ENCODE results near the gene EHD4. TPM values are rescaled to one million over a fixed set of nuclear protein-coding genes. Genes with fewer than 3 reads are reported as not detected.

Gene EHD4
- polyA plus RNA-seq, 1 donor = 39.6 TPM

DNA sequence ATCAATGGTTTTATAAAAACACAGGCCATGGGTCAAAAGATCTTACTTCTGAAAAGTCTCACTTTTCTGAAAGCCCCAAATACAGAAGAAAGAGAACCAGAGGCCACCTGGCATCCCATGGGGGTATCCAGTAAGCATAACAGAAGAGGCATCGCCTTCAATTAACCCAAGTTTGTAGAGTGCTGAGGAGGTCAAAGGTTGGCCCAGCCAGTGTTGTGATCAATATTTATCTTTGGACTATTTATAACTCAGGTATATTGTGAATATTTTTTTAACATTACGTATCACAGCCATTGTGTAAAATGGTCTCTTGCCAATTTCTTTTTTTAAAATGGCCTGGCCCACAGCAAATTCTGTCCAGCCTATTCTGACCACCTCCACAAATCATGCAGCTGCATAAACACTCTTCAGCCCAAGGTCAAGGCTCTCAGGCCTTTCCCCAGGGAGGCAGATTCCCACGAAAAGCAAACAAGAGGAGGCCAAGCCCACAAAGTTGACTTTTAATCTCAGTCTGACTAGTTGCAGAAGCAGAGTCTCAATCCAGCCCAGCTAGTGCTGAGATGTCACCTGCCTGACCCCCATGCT lies 52.3 kb downstream of the EHD4 start:
- DNase-seq (ENCODE audit: low read depth) = no peak

DNA sequence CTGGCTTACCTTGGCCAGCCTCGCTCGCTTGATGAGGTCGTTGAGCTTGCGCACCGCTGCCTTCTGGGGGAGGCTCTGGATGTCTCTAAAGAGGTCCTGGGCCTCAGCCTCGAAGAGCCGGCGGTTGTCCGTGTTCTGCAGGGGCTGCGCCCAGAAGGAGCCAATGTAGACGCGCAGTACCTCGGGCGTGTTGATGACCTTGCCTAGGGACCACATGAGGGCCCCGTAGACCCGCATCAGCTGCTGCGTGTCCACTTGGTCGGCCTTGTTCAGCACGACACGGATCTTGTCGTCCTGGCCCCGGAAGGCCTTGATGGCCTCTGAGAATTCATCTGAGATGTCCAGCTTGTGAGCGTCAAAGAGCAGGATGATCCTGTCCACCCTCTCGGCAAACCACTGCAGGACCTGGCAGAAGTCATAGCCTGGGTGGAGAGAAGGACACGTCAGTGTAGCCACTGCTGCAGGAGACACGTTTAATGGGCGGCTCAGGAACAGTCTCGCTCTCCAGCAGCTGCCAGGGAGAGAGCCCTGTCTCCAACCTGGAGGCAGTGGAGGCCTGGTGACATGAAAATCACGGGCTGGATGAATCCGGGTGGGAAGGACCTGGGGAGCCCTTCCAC lies 53.0 kb downstream of the EHD4 start:
- no peak for DNase-seq (ENCODE audit: low read depth)

DNA sequence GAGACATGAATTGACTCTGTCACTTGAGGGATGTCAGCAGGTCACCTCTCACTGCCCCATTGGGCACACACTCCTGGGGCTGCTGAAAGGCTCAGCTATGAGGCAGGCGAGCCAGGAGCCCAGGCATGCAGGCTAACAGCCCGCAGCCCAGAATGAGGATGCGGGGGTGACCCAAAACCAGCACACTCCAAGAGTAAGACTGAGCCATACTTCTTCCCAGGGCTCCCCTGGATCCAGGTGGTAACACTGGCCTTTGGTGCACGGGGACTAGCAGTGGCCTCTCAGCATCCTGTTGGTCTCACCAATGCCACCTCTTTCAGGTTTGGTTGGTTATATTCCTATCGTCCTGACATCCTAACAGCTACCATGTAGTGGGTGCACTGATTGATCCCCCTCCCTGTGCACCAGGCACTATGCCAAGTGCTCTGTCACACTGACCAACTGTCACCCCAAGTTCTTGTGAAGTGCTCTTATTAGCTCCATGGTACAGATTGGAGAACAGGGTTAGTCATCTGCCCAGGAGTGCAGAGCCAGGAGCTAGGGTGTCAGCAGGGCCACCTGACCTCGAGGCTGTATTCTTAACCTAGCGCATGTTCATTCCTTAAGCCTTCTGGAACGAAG lies 53.7 kb downstream of the EHD4 start:
- DNase-seq (ENCODE audit: low read depth) = no peak

DNA sequence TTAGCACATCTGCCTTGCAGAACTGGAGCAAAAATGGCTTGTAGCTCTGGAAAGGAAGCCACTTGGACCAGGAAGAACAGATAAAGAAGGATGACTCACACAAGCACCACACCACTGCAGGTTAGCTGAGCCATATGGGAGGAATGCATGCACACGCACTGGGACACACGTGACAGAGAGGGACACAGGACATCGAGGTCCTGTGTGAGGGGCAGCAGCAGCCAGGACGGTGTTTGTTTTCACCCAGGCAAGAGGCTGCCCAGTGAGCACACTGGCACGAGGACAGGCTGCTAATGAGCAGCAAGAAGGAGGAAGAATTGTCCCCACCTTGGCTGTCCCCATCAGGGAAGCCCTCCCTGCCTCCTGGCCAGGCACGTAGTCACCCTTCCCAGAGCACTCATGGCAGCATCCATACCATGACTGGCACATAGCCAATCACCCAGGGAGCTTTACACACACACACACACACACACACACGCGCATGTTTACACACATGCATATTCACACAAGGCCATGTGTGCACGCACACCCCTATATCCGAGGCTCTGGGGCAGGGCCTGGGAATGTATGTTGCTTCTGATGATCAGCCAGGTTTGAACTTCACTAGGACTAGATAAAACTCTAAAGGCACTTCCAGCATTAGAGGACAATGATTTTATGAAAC lies 54.5 kb downstream of the EHD4 start:
- DNase-seq (ENCODE audit: low read depth) = no peak

DNA sequence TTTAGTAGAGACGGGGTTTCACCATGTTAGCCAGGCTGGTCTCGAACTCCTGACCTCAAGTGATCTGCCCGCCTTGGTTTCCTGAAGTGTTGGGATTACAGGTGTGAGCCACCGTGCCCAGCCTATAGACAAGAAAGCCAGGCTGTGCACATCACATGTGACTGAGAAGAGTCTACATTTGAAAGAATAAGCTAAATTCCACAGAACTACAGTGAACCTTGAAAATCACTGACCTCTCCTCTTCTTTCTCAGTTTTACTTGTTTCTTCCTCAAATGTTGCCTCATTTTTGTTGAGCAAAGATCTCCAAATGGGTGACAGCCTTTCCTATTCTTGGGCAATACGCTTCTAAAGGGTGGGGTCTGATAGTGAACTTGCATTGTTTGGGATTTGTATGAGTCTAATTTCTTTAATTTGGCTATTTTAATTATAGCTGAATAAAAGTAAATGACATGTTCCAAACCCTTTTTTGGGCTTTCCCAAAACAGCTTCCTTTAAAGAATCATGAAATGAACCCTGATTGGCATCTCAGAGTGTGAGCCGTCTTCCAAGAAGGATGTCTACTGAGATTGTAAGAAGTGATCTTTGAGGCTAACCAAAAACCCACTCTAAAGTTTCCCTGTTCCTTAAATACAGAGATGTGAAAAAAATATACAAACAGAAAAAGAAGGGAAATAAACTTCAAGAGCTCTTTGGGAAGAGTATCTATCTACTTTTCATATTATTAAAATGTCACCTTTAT lies 56.9 kb downstream of the EHD4 start:
- no peak for DNase-seq (ENCODE audit: low read depth)

DNA sequence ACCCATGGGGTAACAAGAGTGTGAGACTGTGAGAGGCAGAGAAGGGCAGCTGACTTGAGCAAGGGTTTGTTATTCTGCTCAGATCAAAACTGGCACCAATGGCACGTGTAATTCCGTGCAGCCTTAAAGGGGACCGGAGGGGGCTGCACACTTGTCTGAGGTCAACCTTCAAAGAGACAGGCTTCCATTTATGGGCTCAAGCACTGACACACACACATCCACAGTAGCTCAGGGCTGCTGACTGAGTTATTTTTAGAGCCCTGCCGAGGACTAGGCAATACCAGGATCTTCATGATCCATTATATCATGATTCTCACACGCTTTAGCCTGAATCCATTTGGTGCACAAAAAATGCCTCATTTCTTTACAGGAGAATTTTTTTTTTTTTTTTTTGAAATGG lies 57.9 kb downstream of the EHD4 start:
- no peak for DNase-seq (ENCODE audit: low read depth)

DNA sequence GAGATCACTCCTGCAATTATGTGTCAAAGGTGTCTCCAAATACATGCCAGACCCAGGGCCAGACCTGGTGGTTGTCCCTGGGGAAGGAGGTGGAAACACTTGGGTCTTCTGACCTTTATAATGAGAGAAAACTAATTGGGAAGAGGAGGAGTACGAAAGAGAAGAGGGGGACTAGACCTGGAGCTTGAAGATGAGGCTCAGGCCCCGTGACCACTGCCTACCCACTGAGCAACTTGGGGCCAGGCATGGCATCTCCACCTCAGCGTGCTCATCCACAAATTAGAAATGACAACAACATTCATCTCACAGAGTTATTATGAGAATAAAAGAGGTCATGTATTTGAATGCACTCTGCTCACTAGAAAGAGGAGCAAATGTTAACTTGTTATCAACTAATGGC lies 59.1 kb downstream of the EHD4 start:
- no peak for DNase-seq (ENCODE audit: low read depth)

DNA sequence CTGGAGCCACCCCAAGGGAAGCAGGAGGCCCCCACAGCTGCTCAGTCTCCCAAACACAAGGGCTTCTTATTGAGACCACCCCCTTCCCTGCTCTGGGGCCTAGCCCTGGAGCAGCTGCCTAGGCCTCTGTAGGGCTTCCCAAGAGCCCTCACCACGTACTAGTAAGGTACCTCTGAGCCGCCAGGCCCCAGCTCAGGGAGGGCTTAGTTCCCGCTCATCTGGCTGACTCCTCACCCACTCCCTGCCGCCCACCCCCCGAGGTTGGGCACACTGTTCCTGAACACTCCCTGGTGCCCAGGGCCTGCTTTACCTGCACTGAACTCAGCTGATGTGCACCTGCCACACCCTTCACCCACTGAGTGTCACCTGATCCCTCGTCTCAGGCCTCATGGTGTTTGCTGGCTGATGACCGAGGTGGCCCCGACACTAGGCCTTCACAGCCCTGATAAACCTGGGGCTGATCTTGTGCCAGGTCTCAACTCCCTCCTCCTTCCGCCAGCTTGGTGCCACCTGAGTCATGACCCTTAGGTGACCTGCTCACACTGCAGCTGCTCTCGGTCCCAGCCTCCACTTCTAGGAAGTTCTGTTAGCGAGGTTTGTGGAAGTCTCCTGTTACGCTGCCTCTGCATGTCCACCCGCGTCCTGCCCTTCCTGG lies 60.5 kb downstream of the EHD4 start:
- no peak for DNase-seq (ENCODE audit: low read depth)

DNA sequence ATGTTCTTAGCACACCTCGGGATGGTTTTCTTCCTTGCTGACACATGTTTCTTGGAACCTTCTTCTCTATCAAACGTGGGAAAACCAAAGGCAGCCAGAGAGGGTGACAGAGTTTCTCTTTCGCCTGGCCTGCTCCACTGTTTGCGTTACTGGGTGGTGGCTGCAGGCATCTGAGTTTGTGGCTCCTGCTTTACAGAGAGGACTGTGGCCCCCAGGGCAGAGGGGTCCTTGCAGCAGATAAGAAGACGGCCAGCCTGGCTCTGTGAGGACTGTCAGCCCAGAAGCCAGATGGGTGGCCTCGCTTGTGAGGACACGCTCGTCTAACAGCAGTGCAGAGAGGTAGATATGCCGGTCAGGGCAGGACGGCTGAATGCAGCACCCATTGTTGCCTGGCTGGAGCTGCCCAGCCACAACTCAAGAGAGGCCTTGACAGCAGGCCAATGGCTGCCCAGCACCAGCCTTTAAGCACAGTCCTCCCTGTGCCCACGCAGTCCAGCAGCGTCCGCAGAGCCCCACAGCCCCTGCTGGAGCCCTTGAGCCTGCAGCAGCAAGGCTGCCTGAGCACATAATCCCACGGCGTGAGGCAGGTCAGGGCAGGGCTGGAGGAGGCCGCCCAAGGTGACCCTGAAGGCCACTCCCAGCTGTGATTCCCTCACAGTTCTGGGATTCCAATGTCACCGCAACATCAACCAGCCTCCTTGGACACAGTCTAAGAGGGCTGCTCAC lies 63.5 kb downstream of the EHD4 start:
- no peak for DNase-seq (ENCODE audit: low read depth)

DNA sequence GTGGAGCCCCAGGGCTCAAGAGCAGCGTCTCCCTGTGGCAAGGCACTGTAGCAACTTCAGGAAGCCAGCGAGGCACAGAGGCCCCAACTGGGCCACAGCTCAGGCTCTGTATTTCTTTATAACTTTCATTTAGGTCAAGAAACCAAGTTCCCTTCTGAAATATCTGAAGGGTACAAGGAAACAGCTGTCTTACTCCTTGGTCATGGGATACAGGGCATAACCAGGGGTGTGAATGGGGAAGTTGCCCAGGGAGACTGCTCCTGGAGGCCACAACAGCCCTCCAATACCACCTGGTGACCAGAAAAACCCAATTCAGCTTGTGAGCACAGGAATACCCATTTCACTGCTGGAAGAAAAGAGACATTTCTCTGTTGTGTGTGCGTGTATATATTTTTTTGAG lies 65.2 kb downstream of the EHD4 start:
- no peak for DNase-seq (ENCODE audit: low read depth)

DNA sequence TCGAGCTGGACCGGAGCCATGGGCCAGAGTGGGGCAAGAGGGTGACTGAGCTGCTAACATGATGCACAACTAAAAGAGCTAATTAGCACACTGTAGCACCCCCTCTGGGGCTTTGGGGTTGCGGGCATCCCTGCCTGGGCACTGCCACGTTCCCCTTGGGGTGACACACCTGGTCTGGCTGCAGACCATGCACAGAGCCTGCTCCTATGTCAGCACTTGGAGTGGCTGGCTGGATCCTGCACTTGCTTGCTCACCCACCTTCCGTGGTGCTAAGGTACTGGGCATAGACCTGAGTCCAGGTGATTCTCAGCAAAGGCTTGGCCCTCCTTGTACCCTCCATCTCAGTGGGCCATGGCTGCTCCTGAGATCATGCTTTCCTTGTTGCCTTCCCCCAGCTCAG lies 65.7 kb downstream of the EHD4 start:
- DNase-seq (ENCODE audit: low read depth) = no peak

DNA sequence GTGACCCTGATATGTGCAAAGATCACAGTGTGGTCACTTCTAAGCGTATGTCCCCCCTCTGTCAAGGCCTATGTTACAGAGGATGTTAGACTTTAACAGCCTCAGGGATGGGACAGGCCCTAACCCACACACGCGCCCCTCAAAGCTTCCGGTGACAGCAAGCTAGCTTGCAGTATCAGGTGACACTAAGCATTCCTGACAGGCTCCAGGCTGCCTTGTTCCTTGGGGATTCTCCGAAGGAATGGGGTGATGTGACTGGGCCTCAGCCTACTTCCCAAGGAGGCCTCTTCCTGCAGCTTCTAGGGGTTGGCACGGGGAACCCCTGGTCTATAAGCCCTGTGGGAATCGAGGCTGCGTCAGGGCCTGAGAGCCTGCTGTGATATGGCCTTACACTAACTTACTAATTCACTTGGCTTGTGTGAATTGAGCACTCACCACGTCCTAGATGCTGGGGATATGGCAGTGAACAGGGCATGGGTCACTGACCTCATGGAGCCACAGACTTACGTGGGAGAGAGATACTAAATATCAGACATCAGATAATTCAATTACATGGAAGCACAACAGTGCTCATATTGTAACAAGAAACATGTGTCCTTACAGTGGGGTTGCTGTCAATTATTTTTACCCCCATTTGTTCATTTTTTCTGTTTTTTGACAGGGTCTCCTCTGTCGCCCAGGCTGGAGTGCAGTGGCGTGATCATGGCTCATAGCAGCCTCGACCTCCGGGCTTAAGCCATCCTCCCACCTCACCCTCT lies 67.1 kb downstream of the EHD4 start:
- DNase-seq (ENCODE audit: low read depth) = no peak

DNA sequence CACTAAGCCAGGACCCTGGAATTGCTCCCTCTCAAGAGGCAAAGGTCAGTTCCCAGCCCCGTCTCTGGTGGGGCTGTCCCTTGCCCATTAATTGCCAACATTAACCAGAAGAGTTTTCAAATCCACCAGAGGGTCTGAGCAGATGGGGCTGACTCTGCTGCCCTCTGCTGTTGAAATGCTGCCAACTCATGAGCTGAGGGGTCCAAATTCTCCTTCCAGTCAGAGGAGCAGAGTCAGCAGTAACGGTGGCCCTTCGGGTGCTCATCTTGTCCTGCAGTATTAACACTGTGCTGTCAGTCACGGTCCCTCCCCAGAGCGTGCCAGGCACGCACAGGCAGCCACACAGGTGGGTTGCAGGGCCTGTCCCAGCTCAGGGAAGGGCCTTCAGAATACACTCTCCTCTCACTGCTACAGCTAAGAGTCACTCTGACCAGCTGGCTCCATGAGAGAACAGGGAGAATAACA lies 67.8 kb downstream of the EHD4 start:
- peak; percentile 46 for DNase-seq (ENCODE audit: low read depth)

DNA sequence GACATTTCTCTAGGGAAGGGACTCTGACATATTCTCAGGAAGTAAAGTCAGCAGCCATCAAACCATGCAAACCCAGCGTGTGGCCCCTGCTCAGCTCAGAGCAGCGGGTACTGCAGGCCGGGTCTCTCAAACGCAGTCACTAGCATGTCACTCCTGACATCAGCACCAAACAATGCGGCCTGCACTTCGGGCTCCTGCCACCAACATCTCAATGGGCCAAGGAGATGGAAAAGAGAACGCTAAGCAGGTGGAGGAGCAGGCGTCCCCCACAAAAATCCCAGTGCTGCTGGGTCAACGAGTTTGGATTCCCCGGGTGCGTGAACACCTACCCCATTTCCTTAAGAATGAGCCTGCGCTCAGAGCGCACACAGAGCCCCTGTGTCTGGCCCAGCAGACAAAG lies 68.6 kb downstream of the EHD4 start:
- DNase-seq (ENCODE audit: low read depth) = no peak

DNA sequence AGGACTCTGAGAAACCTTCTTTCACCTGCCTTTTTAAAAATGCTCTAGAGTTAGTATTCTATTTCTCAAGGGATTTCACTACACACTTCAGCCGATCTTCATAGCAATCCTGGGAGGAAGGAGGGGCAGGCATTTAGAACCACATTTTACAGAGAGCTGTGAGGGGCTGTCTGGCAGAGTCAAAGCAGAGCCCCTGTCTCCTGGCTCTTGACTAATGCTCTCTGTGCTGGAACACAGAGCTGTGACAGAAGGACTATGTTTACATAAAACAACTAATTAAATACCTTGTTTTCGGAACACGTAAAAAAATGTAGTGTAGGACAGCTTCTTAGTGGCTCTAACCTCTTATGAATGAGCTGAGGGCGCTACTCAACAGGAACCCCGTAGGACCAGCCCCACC lies 70.9 kb downstream of the EHD4 start:
- no peak for DNase-seq (ENCODE audit: low read depth)

DNA sequence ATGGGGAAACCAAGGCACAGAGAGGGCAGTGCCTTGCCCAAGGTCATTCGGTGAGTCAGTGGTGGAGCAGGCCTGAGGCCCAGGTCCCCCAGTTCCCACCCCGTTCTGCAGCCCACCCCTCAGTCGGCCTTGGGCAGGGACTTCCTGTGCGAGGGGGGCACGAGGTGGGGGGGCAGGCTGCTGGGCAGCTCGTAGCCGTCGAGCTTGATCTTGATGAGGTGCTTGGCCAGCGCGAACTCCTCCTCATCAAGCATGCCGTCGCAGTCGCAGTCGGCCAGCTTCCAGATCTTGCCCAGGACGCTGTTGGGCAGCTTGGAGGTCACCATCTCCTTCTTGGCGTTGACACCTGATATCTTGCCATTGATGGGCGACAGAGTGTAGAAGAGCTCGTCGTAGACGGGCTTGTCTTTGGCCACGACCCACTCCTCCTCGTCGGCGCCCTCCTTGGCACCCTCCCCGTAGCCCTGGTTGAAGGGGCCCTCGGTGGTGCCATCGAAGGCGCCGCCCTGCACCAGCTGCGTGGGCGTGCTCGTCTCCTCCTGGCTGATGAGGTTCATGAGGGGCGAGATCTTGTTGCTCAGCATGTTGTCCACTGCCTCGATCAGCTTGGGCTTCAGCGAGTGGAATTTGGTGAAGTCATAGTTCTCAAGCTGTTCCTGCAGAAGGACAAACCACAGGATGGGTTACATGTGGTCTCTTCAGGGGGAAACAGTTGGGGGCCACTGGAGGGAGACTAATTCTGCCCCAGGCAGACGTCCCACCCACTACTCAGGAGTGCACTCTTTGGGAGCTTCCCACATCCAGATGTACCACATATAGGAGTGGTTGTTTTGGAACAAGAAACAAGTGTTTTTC lies 71.6 kb downstream of the EHD4 start:
- DNase-seq (ENCODE audit: low read depth) = no peak

DNA sequence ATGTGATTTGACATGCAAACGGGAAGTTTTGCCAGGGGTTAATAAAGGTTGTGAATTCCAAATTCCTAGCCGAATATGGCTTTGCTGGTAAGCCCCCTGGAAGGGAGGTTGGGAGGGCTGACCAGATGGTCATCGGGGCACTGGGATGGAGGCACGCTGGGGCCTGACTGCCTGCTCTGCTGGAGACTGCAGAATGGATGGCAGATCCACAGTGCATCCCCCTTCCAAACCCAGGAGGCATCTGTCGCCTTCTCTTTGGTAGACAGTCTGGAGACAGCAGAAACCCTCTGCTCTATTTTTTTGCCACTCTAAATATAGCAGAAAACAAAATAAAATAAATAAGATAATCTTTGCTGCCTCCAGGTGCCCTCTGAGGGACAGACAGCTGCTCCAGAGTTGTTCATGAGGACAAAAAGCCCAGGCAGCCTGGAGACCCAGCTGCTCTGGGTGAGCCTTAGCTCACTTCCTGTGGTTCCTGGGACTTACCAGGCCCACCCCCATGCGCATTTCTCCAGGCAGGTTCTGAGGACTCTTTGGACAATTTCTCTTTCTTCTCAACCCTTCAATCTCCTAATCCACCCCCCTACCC lies 72.4 kb downstream of the EHD4 start:
- DNase-seq (ENCODE audit: low read depth) = no peak

DNA sequence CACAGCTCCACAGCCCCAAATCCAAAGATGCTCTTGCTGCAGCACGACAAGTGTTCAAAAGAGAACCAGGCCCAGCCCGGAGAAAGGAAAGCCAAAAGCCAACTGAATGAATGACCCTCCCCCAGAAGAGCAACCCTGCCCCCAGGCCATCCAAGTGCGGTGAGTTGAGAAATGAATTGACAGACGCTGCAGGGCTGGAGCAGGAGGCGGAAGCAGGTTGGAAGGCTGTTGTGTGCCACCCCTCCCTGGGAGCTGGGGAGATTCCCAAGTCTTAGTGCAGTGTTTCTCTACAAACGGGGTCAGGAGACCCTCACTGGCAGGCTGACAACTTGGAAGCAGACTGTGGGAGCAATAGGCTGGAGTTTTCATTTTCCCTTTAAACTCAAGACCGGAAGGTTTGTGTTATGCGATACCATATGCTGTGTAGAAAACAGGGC lies 75.0 kb downstream of the EHD4 start:
- no peak for DNase-seq (ENCODE audit: low read depth)

DNA sequence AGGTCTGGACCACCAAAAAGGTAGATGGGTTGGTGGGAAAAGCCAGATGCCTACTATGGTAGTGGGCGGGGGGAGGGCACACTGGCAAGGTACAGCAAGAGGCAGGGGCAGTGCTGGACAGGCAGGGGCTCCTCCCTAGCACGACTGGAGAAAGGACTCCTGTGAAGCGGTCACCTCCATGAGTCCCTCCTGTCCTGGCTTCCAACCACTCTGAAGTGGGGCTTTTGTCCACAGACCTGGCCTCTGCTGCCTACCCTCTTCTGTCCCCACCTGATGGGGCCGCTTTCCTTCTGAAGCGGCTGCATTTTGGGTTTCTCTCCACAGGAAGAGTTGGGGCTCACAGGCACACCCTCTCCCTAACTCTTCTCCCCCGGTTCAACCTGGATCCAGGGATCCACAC lies 75.8 kb downstream of the EHD4 start:
- no peak for DNase-seq (ENCODE audit: low read depth)

Measured in forelimb muscle (tissue), 1 donor.